Activated naive CD8-positive, alpha-beta T cell treated with anti-CD3 and anti-CD28 coated beads, Interleukin-2, amount 50 U/mL, for 24 hours (primary cell): ENCODE measurements around the gene RNASEL.
A peak's percentile ranks its signal among the peaks of the same experiment; 100 is the strongest.

Experiments
- ATAC-seq: fragments of 150-1000 bp; cut with Tn5 transposase; one replicate; pipeline ENCODE4 v1.10.0; 2021
- DNase-seq: peaks from one replicate; pipeline ENCODE4 v3.0.0; 2021
- H3K27ac Mint-ChIP-seq: one replicate; pipeline ENCODE4 v1.8.0; 2021; ENCODE audit warnings: mild to moderate bottlenecking, mixed read lengths
- H3K27me3 Mint-ChIP-seq: one replicate; pipeline ENCODE4 v1.8.0; 2021; ENCODE audit warnings: mixed read lengths
- H3K36me3 Mint-ChIP-seq: one replicate; pipeline ENCODE4 v1.8.0; 2021; ENCODE audit warnings: low read depth, mixed read lengths
- H3K4me1 Mint-ChIP-seq: one replicate; pipeline ENCODE4 v1.8.0; 2021; ENCODE audit warnings: mixed read lengths
- H3K4me3 Mint-ChIP-seq: one replicate; pipeline ENCODE4 v1.8.0; 2021; ENCODE audit warnings: mild to moderate bottlenecking, moderate library complexity, mixed read lengths
- H3K9me3 Mint-ChIP-seq: one replicate; pipeline ENCODE4 v1.8.0; 2021; ENCODE audit warnings: mixed read lengths

The RNASEL gene

DNA sequence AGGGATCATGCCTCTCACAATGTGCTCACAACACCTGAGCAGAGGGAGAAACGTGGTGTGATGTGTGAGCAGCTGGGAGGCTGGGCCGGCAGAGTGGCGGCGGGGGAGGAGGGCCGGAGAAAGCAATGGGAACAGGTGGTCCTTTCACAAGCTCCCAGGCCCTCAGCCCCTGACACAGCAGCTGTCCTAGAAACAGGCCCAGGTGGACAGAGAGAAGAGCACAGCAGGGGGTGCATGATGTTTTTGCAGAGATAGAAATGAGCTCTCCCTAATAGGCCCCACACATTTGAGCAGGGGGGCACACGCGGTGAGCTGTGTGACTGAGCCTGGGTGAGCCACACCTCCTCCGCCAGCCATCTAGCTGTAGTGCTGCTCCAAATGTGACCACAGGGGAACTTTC lies 22.7 kb upstream of the RNASEL start:
- DNase-seq = no peak
- Mint-ChIP-seq H3K27ac (no peak overlapping the region), H3K9me3 (no peaks in the 10 kb centered on the region), H3K4me1 (peaks cover 83% of the 10 kb centered on the region), H3K27me3 (peaks cover 51% of the 10 kb centered on the region), H3K4me3 (no peak overlapping the region), H3K36me3 (peaks cover 2% of the 10 kb centered on the region)
- ATAC-seq = no peak

DNA sequence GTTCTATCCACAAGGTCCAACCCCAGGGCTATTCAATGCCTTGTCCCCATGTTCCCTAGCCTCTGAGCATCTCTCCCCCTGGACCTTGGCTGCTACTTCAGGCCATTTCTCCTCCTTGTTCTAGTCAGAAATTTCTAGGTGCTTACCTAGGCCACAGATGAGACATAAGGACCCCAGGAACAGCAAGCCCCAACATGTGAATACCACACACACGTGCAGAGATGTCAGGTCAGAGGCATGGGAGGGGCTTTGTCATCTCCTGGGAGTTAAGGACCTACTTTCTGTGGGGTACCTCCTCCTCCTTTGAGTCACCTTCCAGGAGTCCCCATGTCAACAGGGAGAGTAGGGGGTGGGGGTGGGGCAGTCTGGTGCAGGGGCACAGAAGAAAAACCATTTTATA lies 22.3 kb upstream of the RNASEL start:
- Mint-ChIP-seq H3K27me3 (peaks cover 56% of the 10 kb centered on the region), H3K4me3 (peak overlapping the region; percentile 20), H3K36me3 (peaks cover 2% of the 10 kb centered on the region)

DNA sequence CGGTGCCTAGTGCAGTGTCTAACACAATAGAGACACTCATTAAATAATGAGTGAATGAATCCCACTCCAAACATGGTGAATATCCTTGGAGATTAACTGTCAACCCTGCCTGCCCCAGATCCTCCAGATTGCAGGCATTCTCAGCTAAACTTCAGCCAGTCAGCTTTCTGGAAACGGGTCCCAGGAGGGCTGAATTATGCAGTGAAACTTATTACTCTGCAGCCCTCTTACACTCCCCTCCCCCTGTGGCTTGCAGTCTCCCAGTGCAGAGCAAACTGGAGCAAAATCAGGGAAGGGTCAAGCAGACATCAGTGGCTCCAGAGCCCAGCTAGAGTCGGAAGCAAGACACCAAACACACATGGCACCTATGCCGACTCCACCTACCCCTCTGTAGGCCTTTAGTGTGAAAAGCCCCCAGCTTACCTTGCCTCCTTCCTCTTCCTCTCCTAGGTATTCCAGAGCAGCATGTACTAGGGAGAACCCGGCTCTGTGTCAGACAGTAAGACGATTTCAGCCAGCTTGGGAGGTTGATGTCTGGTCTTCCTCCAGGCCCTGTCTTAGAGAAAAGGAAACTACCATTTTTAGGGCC lies 21.6 kb upstream of the RNASEL start:
- ATAC-seq = no peak
- Mint-ChIP-seq H3K4me1 (peaks cover 77% of the 10 kb centered on the region), H3K9me3 (no peaks in the 10 kb centered on the region), H3K36me3 (no peaks in the 10 kb centered on the region), H3K27me3 (peaks cover 55% of the 10 kb centered on the region), H3K4me3 (no peak overlapping the region), H3K27ac (no peak overlapping the region)
- no peak for DNase-seq

More for the DNA sequence above, 22.3 kb upstream of the RNASEL start:
- H3K9me3 Mint-ChIP-seq = no peaks in the 10 kb centered on the region
- no peak for DNase-seq
- ATAC-seq = no peak
- no peak overlapping the region for H3K27ac Mint-ChIP-seq
- H3K4me1 Mint-ChIP-seq = peaks cover 82% of the 10 kb centered on the region

DNA sequence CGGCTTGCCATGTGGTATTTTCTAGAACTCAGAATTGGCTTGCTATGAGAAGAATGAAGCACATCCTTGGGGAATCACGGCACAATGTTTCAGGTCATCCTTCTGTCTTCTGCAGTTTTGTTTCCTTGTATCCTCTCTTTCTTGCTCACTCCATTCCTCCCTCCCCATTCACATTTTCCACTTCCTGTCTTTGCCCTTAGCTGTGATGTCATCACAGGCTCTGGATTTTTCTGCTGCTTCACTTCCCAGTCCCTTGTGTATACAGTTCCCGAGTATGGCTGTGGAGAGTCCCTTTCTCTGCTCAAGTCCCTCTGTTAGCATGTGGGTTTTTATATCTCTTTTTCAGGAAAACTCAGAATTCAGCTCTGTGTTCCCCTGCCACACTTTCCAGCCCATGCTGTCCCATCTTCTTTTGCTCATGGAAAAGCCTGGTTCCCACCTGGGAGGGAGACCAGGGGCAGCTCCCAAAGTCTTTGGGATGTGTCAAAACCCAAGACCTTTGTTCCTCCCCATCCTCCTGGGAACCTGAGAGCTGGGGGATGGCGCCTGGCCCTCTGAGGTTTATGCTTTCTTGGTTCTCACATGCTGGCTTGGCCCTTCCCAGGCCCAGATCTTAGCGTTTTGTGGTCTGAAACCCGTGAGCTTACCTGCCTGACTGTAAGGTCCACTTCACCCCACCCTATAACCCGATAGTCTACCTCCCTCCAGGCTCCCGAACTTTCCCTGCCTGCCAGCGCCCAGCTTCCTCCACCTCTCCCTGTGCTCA lies 20.0 kb upstream of the RNASEL start:
- no peak overlapping the region for H3K4me3 Mint-ChIP-seq
- peaks cover 77% of the 10 kb centered on the region for H3K4me1 Mint-ChIP-seq
- DNase-seq (no peak), ATAC-seq (no peak)
- H3K9me3 Mint-ChIP-seq = no peaks in the 10 kb centered on the region
- H3K36me3 Mint-ChIP-seq = no peaks in the 10 kb centered on the region
- peaks cover 70% of the 10 kb centered on the region for H3K27me3 Mint-ChIP-seq
- peak overlapping the region; percentile 3 for H3K27ac Mint-ChIP-seq

DNA sequence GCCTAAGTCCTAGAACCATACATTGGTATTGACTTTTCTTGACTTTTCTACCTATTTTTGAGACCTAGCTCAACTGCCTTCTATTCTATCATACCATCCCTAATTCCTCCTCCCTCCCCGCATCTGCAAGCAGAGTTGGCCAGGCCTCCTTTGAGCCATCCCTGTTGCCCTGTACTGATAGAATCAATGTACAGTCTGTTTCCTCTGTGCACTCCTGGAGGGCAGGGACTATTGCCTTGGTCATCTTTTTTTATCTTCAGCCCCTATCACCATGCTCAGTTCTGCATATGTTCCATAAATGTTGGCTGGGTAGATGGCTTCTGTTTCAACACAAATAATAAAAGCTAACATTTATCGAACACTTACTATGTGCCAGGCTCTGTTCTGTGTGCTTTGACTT lies 19.2 kb upstream of the RNASEL start:
- Mint-ChIP-seq H3K36me3 (no peaks in the 10 kb centered on the region), H3K27ac (peak overlapping the region; percentile 65), H3K27me3 (peaks cover 63% of the 10 kb centered on the region), H3K4me3 (no peak overlapping the region), H3K4me1 (peaks cover 75% of the 10 kb centered on the region), H3K9me3 (no peaks in the 10 kb centered on the region)
- ATAC-seq (no peak), DNase-seq (no peak)

DNA sequence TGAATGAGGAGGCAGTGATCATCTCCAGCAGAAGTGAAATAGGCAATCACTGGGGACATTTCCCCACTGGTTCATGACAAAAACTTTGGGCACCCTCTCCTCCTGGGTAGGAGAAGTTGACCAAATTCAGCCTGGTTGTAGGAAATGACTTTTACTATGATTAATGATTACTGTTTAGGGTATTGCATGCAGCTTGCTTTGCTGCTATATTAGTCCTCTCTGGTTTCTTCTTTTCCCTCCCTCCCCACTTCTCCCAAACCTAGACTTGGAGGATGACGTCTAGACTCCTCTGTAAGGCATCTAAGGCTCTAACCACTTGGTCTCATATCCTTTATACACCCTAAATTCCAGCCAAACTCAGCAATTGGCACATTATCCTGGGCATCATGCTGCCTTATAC lies 18.5 kb upstream of the RNASEL start:
- H3K27ac Mint-ChIP-seq = no peak overlapping the region
- no peak overlapping the region for H3K4me3 Mint-ChIP-seq
- no peaks in the 10 kb centered on the region for H3K9me3 Mint-ChIP-seq
- H3K4me1 Mint-ChIP-seq = peaks cover 70% of the 10 kb centered on the region
- ATAC-seq (no peak), DNase-seq (no peak)
- H3K36me3 Mint-ChIP-seq = no peaks in the 10 kb centered on the region
- H3K27me3 Mint-ChIP-seq = peaks cover 57% of the 10 kb centered on the region

DNA sequence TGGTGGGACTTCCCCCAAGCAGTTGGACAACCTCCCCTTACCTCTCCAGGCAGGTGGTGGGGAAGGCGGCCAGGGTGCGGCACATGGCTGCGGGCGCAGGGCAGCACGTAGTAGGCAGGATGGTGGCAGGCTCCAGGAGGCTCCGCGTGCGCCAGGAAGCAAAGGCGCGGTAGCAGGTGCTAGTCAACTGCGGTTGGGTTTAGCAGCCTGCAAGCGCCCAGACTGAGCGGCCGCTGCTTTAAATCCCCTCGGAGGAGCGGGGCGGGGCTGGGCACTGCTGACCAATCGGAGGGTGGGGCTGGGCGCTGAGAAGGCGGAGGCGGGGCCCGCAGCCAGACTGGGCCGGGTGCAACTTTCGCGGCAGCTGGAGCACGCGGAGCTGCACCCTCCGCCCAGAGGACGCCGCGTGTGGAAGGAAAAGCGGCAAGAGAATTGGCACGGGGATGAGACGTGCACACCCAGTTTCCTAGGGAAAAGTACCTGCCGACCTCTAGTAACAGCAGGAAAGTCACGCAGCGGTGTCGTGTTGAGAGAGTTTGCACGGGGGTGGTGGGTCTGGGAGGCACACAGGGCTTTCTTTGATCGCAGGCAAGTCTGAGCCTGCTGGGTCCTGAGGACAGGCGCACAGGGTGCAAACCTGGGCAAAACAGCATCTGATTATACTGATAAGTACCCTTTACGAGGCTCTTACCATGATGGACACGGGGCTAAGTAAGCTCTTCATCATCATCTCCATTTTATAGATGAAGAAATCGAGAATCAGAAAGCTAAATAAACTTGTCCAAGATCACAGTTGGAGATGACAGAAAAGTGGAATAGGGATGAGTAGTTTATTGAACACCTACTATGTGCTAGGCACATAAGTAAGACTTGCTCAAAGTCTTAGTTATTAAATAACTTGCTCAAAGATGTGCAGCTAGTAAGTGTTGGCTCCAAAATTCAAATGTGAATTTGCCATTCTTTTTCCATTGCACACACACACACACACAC lies 15.4 kb upstream of the RNASEL start, which contains the start of gene RGS16:
Gene RGS16, minus strand, starts transcription at position 215 of the 990 bp plus-strand sequence. Its CDS starts 130 bp downstream, at position 85.
- no peaks in the 10 kb centered on the region for H3K36me3 Mint-ChIP-seq
- ATAC-seq (peak; percentile 87), DNase-seq (peak; percentile 98)
- peaks cover 39% of the 10 kb centered on the region for H3K27me3 Mint-ChIP-seq
- H3K27ac Mint-ChIP-seq = peak within 1 kb of the TSS; percentile 95
- no peak within 1 kb of the TSS for H3K4me3 Mint-ChIP-seq
- peaks cover 57% of the 10 kb centered on the region for H3K4me1 Mint-ChIP-seq
- H3K9me3 Mint-ChIP-seq = no peaks in the 10 kb centered on the region

DNA sequence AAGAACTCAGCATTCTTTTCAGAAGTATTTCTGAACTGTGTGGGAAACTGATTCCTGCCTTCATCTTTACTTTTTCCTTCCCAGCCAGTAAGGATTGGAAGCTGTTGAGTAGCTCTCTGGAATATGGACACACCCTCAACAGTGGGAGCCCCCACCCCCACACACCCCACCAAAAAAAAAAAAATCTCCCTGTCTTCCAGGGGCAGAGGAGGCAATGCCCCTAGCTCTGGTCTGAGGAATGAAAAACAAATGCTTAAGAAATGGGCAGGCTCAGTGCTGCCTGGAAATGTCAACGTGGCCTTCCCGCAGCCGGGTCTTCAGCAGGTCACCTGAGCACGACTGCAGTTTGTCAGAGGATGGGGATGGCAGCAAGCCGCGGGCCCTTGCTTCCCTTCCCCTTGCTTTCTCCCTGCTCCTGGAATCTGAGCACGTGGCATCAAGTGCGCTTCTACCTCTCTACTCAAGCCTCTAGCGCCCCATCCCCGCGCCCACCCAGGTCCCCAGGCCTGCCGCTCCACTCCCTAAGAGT lies 14.7 kb upstream of the RNASEL start:
- Mint-ChIP-seq H3K4me3 (no peak overlapping the region), H3K27me3 (peaks cover 36% of the 10 kb centered on the region), H3K36me3 (no peaks in the 10 kb centered on the region), H3K27ac (peak overlapping the region; percentile 95), H3K4me1 (peaks cover 53% of the 10 kb centered on the region), H3K9me3 (no peaks in the 10 kb centered on the region)
- peak; percentile 9 for ATAC-seq
- DNase-seq = no peak

DNA sequence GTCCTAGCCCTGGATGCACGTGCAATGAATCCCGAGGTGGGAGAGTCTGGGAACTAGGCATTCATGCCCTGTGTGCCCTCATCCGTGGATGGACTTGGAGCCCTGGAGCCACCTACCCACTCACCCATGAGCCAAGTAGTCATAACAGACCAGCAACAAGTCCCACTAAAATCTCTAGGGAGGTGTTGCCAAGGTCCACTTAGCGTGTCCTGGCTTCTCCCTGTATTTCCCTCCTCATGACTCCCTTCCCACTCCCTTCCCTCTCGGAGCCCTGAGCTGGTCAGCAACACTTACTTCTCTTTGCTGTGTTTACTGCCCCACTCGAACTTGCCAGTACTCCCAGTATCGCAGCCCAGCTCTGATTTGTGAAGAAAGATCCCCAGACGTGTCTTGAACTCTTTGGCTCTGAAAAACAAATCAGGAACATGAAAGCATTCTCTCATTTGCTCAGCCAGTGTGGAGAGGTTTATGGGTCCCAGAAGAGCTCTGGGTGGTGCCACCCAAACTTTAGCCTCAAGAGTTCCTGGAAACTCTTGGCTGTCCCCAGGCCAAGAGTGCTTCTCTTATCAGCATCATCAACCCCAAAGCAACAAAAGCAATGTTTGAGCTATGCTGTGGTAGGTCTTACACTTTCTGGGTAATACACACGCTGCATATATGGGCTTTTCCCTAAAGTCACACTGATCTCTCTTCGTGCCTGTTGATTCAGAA lies 14.0 kb upstream of the RNASEL start:
- ATAC-seq (peak; percentile 47), DNase-seq (no peak)
- peak overlapping the region; percentile 95 for H3K27ac Mint-ChIP-seq

DNA sequence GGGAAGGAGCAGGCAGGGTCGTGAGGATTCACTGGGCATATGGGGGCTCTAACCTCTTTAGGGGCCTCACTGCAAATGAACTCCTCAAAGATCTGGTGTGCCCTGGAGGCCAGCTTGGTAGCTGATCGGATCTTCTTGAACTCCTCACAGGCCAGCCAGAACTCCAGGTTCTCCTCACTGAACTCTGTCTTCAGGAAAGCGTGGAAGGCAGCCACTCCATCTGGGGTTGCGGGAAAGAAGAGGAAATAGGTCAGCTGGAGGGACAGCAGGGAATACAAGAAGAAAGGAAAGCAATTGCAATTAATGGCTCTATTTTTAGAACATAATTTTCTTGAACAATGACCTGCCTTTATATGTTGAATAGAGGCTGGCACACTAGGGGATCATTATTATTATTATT lies 12.9 kb upstream of the RNASEL start:
- peaks cover 41% of the 10 kb centered on the region for H3K4me1 Mint-ChIP-seq
- no peak for ATAC-seq
- H3K27ac Mint-ChIP-seq = no peak overlapping the region

More for the DNA sequence above, 14.0 kb upstream of the RNASEL start:
- Mint-ChIP-seq H3K27me3 (peaks cover 32% of the 10 kb centered on the region), H3K4me1 (peaks cover 51% of the 10 kb centered on the region), H3K9me3 (no peaks in the 10 kb centered on the region), H3K4me3 (no peak overlapping the region), H3K36me3 (no peaks in the 10 kb centered on the region)

DNA sequence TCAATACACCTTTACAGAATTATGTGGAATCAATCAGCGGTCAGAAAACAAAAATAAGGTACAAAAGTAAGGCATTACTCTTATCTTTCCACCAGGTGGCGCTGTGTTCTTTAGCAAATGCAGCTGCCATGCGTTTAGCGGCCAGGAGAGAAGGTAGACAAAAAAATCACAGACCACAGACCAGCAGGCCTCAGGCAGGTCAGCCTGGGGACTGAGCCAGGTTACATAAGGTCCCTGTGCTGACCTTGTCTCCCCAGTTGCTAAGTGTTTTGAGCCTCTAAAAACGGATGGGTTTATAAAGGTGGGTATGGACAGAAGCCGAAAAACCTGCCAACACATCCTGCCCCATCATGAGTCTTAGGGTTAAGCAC lies 12.3 kb upstream of the RNASEL start:
- Mint-ChIP-seq H3K36me3 (no peaks in the 10 kb centered on the region), H3K4me3 (no peak overlapping the region), H3K27me3 (peaks cover 18% of the 10 kb centered on the region), H3K27ac (no peak overlapping the region), H3K9me3 (no peaks in the 10 kb centered on the region), H3K4me1 (peaks cover 36% of the 10 kb centered on the region)
- ATAC-seq (no peak), DNase-seq (peak; percentile 67)

More for the DNA sequence above, 12.9 kb upstream of the RNASEL start:
- H3K4me3 Mint-ChIP-seq = no peak overlapping the region
- no peaks in the 10 kb centered on the region for H3K9me3 Mint-ChIP-seq
- peaks cover 23% of the 10 kb centered on the region for H3K27me3 Mint-ChIP-seq
- H3K36me3 Mint-ChIP-seq = no peaks in the 10 kb centered on the region
- DNase-seq = no peak

DNA sequence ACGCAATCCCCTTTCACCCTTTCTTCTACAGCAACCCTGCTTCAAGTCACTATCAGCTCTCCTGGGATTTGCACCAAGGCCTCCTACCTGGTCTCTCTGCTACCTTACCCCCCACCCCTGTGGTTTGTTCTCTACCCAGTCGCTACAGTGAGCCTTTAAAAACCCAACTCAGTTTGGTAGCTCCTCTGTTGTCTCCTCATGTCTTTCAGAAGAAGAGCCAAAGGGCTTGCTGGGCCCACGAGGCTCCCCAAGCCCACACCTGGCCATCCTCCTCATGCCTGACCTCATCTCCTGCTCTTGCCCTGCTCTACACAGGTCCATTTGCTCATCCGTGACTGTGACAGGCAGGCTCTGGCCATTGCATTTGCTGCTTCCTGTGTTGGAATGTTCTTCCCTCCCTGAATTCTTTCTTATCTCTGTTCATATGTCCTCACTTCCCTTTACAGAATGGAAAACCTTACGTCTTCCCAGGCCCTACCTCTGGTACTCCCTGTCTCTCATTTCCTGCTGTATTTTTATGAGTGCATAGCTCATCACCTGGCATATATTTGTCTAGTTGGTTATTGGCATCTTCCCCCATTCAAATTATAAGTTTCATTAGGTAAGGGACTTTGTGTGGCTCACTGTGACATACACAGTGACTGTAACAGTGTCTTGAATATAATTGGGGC lies 11.8 kb upstream of the RNASEL start:
- Mint-ChIP-seq H3K36me3 (no peaks in the 10 kb centered on the region), H3K4me3 (no peak overlapping the region), H3K27me3 (peaks cover 17% of the 10 kb centered on the region), H3K9me3 (no peaks in the 10 kb centered on the region), H3K27ac (no peak overlapping the region), H3K4me1 (peaks cover 37% of the 10 kb centered on the region)
- ATAC-seq (no peak), DNase-seq (no peak)

DNA sequence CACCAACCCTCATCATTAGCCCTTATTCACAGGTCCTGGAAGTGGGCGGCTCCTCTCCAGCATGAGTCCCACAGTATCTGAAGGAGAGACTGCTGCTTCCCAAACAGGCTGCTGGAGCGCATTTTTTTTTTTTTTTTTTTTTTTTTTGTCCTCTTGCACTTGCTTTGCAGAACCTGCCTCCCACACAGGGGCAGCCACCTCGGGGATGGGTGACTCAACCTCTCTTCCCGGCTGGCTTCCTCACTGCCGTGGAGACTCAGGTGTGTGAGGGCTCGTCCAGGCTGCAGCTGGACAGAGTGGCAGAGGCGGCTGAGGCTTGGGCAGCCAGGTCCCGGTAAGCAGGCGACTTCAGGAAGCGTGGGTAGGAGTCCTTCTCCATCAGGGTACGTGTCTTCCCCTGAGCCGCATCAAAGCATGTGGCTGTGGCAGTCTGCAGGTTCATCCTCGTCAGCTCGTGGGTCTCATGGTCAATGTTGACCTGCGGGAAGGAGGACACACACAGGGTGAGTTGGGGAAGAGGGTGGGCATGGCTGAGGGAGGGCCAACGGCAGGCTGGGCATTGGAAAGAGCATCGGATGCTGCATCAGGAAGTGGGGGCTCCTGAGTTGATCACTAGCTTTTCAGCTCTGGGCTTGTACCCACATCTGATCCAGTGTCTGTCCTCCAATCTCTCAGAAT lies 11.1 kb upstream of the RNASEL start:
- H3K4me3 Mint-ChIP-seq = no peak overlapping the region
- DNase-seq = no peak
- H3K4me1 Mint-ChIP-seq = peaks cover 35% of the 10 kb centered on the region
- H3K27ac Mint-ChIP-seq = peak overlapping the region; percentile 71
- H3K36me3 Mint-ChIP-seq = no peaks in the 10 kb centered on the region
- no peaks in the 10 kb centered on the region for H3K9me3 Mint-ChIP-seq
- H3K27me3 Mint-ChIP-seq = peaks cover 10% of the 10 kb centered on the region
- ATAC-seq = no peak
